ENCODE results near the gene A2M. TPM values are rescaled to one million over a fixed set of nuclear protein-coding genes. Genes with fewer than 3 reads are reported as not detected.

A2M gene
- total RNA-seq, 4 donors from 2014 or later, result 14.7 to 467 (median 92.4) TPM

DNA sequence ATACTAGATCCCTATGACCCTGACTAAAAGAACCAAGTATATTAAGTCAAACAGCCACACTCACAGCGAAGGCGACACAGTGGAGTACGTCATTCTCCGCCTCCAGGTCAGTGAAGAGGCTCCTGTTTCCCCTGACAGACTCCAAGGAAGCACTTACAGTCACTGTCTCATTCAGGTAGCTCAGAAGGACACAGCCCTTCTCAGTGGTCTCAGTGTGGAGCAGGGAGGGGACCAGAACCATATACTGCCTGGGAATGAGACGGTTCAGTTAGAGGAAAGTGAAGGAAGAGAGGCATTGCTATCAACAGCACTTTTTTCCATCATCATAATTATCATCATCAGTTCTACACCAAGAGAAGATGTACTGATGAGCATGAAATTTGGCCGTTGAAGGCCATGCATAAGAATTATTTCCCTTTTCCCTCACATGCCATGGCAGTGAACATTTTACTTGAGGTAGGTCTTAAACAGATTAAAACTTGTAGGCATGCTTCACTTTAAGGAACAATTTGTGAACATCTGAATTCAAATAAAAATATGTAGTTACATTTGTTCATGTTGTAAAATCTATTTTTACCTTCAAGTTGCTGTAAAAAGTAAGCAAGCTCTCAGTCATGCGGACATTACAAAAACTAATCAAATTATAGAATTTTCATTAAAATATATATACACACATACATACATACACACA lies 2.3 kb downstream of the A2M start:
- H3K4me3 ChIP-seq, result peak overlapping the region in 3 of 4 donors; percentile 45 to 50 (median 47)
- no peak for TF ChIP-seq POLR2A (IDR thresholded peaks at IDR 0.05)
- TF ChIP-seq, protein P1, sequence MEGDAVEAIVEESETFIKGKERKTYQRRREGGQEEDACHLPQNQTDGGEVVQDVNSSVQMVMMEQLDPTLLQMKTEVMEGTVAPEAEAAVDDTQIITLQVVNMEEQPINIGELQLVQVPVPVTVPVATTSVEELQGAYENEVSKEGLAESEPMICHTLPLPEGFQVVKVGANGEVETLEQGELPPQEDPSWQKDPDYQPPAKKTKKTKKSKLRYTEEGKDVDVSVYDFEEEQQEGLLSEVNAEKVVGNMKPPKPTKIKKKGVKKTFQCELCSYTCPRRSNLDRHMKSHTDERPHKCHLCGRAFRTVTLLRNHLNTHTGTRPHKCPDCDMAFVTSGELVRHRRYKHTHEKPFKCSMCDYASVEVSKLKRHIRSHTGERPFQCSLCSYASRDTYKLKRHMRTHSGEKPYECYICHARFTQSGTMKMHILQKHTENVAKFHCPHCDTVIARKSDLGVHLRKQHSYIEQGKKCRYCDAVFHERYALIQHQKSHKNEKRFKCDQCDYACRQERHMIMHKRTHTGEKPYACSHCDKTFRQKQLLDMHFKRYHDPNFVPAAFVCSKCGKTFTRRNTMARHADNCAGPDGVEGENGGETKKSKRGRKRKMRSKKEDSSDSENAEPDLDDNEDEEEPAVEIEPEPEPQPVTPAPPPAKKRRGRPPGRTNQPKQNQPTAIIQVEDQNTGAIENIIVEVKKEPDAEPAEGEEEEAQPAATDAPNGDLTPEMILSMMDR (IDR thresholded peaks at IDR 0.05), result no peak
- peaks cover 0 to 28% (median 7%) of the 10 kb centered on the region in 3 donors for H3K4me1 ChIP-seq
- H3K36me3 ChIP-seq, result peaks cover 0 to 30% (median 0%) of the 10 kb centered on the region in 3 donors
- intact Hi-C loops (cut with DNase I), result no loop called here
- WGBS, 2 donors, result 70 to 73% methylated on average over 7 of the region's 7 CpGs
- H3K9me3 ChIP-seq, result no peaks in the 10 kb centered on the region
- no peaks in the 10 kb centered on the region for H3K27me3 ChIP-seq
- peak overlapping the region in 3 of 4 donors; percentile 58 to 86 (median 83) for H3K27ac ChIP-seq
- DNase-seq, result no peak

DNA sequence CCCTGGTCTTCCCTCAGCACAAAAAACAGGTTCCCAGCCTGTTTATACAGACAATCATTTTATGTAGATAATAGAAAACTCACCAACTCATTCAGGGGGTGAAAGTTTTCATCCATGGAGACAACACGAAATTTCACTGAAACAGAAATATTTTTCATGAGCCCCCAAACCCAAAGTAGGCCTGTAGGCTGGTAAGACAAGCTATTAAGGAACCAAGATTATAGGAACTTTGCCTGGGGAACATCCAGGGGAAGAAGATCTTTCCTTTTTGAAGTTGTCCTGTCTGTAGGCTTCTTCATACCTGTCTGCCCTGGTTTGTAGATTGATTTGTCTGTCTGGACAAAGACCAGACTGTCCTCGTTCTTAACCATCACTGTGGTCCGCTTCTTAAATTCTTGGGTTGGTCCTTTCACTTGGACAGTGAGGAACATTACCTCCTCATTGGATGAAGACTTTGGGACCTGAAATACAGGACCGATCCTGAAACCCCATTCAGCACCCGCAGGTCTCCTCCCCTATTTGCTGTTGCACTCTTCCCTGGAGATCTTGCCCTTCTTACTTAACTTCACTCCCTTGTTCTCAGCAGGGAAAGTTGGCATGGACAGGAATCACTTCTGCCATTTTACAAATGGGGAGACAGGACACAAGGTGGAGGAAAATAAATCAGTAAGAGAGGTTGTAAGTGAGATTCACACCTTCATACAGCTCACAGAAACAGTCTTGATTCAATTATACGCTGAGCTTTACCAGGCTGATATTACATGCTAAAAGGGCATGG lies 3.5 kb downstream of the A2M start:
- TF ChIP-seq, protein P1 (IDR thresholded peaks at IDR 0.05), result no peak
- no peak for TF ChIP-seq POLR2A (IDR thresholded peaks at IDR 0.05)
- H3K9me3 ChIP-seq, result no peaks in the 10 kb centered on the region
- H3K4me3 ChIP-seq, result peak overlapping the region in 3 of 4 donors; percentile 12 to 50 (median 47)
- no peaks in the 10 kb centered on the region for H3K27me3 ChIP-seq
- H3K36me3 ChIP-seq, result peaks cover 0 to 37% (median 0%) of the 10 kb centered on the region in 3 donors
- intact Hi-C loops (cut with DNase I), result no loop called here
- H3K27ac ChIP-seq, result peak overlapping the region in 3 of 4 donors; percentile 24 to 83 (median 33)
- DNase-seq, result no peak
- WGBS, 2 donors, result 83 to 87% methylated on average over 5 to 6 of the region's 6 CpGs
- peaks cover 0 to 17% (median 4%) of the 10 kb centered on the region in 3 donors for H3K4me1 ChIP-seq

DNA sequence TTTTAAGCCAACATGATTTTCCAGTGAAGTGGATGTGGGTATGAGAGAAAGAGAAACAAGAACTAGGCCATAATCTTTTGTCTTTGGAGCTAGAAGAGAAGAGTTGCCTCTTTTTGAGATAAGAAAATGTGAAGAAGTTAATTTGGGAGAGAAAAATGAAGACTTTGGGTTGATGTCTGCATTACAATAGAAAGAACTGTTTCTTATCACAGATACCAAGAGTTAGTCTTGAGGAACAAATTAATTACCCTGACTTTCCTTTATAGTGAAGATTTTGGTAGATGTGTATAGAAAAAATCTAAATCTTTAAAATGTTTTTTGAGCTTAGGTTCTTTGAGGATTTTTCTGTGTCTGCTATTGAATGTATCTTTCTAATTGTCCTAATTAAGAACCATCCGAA lies 4.2 kb downstream of the A2M start:
- H3K36me3 ChIP-seq, result peaks cover 0 to 44% (median 0%) of the 10 kb centered on the region in 3 donors
- no peak for DNase-seq
- no peaks in the 10 kb centered on the region for H3K9me3 ChIP-seq
- intact Hi-C loops (cut with DNase I), result no loop called here
- H3K4me1 ChIP-seq, result peaks cover 0 to 9% (median 4%) of the 10 kb centered on the region in 3 donors
- TF ChIP-seq, protein P1 (IDR thresholded peaks at IDR 0.05), result no peak
- TF ChIP-seq POLR2A (IDR thresholded peaks at IDR 0.05), result no peak
- H3K27me3 ChIP-seq, result no peaks in the 10 kb centered on the region
- H3K4me3 ChIP-seq, result peak overlapping the region in 1 of 4 donors; percentile 47
- H3K27ac ChIP-seq, result no peak overlapping the region
- 88 to 94% methylated on average over 1 of the region's 1 CpG for WGBS, 2 donors

DNA sequence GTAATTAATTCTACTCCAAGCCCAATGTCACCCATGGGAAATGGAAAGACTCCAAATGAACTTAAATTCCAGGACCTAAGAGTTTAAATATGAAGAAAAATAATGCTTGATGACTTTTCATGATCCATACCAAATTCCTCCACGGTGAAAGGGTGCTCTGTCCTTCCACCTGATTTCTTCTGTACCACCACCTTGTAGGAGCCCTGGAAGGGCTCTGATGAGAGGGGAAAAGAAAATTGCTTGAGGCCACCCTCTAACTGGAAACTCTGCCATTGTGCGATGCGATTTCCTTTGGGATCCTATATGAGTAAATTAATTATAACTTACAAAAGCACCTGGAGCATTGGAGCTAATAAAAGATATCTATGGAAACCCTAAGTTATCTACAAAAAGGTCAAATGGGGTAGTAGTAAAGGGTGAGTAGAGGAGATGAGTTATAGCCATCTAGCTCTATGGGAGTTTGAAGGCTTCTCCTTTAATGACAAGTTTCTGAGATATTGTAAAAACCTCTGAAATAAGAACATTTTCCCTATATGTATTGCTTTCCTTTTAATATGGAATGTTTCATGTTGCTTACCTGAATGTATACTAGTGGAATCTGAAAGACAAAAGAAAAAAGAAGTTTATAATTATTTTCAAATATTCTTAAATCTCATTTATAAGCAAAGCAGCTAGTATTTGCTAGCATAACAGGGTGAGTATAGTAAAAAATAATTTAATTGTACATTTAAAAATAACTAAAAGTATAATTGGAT lies 5.8 kb downstream of the A2M start:
- Histone ChIP-seq H3K4me3 (no peak overlapping the region), H3K27me3 (no peaks in the 10 kb centered on the region), H3K27ac (no peak overlapping the region), H3K36me3 (peaks cover 0 to 52% (median 0%) of the 10 kb centered on the region in 3 donors), H3K9me3 (no peaks in the 10 kb centered on the region), H3K4me1 (peaks cover 0 to 6% (median 4%) of the 10 kb centered on the region in 3 donors)
- 83 to 96% methylated on average over 3 of the region's 3 CpGs for WGBS, 2 donors
- no peak for DNase-seq
- TF ChIP-seq, protein P1 (IDR thresholded peaks at IDR 0.05), result no peak
- intact Hi-C loops (cut with DNase I), result no loop called here
